ENCODE data around the gene RNU6-1.
A peak's percentile ranks its signal among the peaks of the same experiment; 100 is the strongest.

Gene RNU6-1

GRCh38 chr15:67832031-67832551 lies 7.8 kb downstream of the RNU6-1 start:
- no peak for DNase-seq

- DNase-seq = no peak
These were observed 8.5 kb downstream of the RNU6-1 start for GRCh38 chr15:67831363-67831762.

GRCh38 chr15:67829647-67830504 lies 10.0 kb downstream of the RNU6-1 start:
- no peak for DNase-seq

- DNase-seq = no peak
These were observed 10.7 kb downstream of the RNU6-1 start for GRCh38 chr15:67828969-67829646.

GRCh38 chr15:67828278-67828968 lies 11.4 kb downstream of the RNU6-1 start:
- DNase-seq = no peak

- DNase-seq = no peak
These were observed 12.1 kb downstream of the RNU6-1 start for GRCh38 chr15:67827562-67828277.

GRCh38 chr15:67826717-67827561 lies 12.9 kb downstream of the RNU6-1 start:
- no peak for DNase-seq

- DNase-seq = peak; percentile 29
These were observed 13.7 kb downstream of the RNU6-1 start for GRCh38 chr15:67825881-67826716.

GRCh38 chr15:67824976-67825880 lies 14.6 kb downstream of the RNU6-1 start, which contains the start of gene SKOR1:
Gene SKOR1, plus strand, starts transcription at chr15:67825509. Its CDS starts 94 bp downstream, at chr15:67825603.
- no peak for DNase-seq

- no peak for DNase-seq
These were observed 15.5 kb downstream of the RNU6-1 start for GRCh38 chr15:67824197-67824968.

- no peak for DNase-seq
These were observed 16.3 kb downstream of the RNU6-1 start for GRCh38 chr15:67823314-67824196.

GRCh38 chr15:67822537-67823313 lies 17.1 kb downstream of the RNU6-1 start:
- no peak for DNase-seq

- no peak for DNase-seq
These were observed 17.9 kb downstream of the RNU6-1 start for GRCh38 chr15:67821784-67822440.

- peak; percentile 80 for DNase-seq
These were observed 18.7 kb downstream of the RNU6-1 start for GRCh38 chr15:67820992-67821783.

All from left hindlimb (tissue), 1 donor.